Measurements from ENCODE around the gene GIMAP5. TPM values are rescaled to one million over a fixed set of nuclear protein-coding genes. Genes with fewer than 3 reads are reported as not detected.

GIMAP5 gene
- total and polyA plus RNA-seq, 10 donors = 34.0 to 183 (median 85.8) TPM

GRCh38 chr7:150731916-150732315, 5.3 kb upstream of the GIMAP5 start:
- no peak for DNase-seq
- TF ChIP-seq POLR2A (IDR thresholded peaks at IDR 0.05) (no peak), POLR2AphosphoS5 (IDR thresholded peaks at IDR 0.05) (no peak), CTCF (IDR thresholded peaks at IDR 0.05 in 8 of 11, conservative IDR thresholded peaks at IDR 0.05 in 3 of 11) (no peak)
- Histone ChIP-seq H3K27ac (peak overlapping the region in 7 of 8 donors; percentile 23 to 90 (median 47)), H3K9me3 (peaks cover 0 to 24% (median 17%) of the 10 kb centered on the region in 8 donors), H3K4me3 (no peak overlapping the region), H3K36me3 (no peaks in the 10 kb centered on the region), H3K27me3 (replicated peaks in 1 of 7) (no peaks in the 10 kb centered on the region), H3K4me1 (peaks cover 0 to 51% (median 13%) of the 10 kb centered on the region in 6 donors)
- intact Hi-C loops (cut with DNase I; ENCODE audit: low total_unique reads) = loop anchor here (10.0 kb wide), 1 partner anchor 47 kb away; the partner anchor contains the start of gene GIMAP2
- 60 to 85% (median 72%) methylated on average over 1 of the region's 1 CpG for WGBS, 5 donors

GRCh38 chr7:150732786-150733481, 4.3 kb upstream of the GIMAP5 start:
- intact Hi-C loops (cut with DNase I; ENCODE audit: low total_unique reads) = loop anchor here (10.0 kb wide), 1 partner anchor 48 kb away; the partner anchor contains the start of gene GIMAP2
- Histone ChIP-seq H3K4me3 (no peak overlapping the region), H3K4me1 (peaks cover 0 to 60% (median 19%) of the 10 kb centered on the region in 6 donors), H3K36me3 (no peaks in the 10 kb centered on the region), H3K27ac (peak overlapping the region in 6 of 8 donors; percentile 42 to 90 (median 66)), H3K27me3 (replicated peaks in 1 of 7) (no peaks in the 10 kb centered on the region), H3K9me3 (peaks cover 0 to 14% (median 11%) of the 10 kb centered on the region in 8 donors)
- 64 to 84% (median 79%) methylated on average over 5 of the region's 5 CpGs for WGBS, 5 donors
- no peak for TF ChIP-seq POLR2A (IDR thresholded peaks at IDR 0.05)
- TF ChIP-seq CTCF (IDR thresholded peaks at IDR 0.05 in 8 of 11, conservative IDR thresholded peaks at IDR 0.05 in 3 of 11) = no peak
- no peak for TF ChIP-seq POLR2AphosphoS5 (IDR thresholded peaks at IDR 0.05)
- DNase-seq = no peak

- no peak for TF ChIP-seq POLR2A (IDR thresholded peaks at IDR 0.05)
- no peak for TF ChIP-seq POLR2AphosphoS5 (IDR thresholded peaks at IDR 0.05)
- TF ChIP-seq CTCF (IDR thresholded peaks at IDR 0.05 in 8 of 11, conservative IDR thresholded peaks at IDR 0.05 in 3 of 11) = no peak
- Histone ChIP-seq H3K9me3 (peaks cover 0 to 7% (median 5%) of the 10 kb centered on the region in 8 donors), H3K36me3 (no peaks in the 10 kb centered on the region), H3K27ac (peak overlapping the region in 4 of 8 donors; percentile 47 to 90 (median 86)), H3K4me1 (peaks cover 0 to 66% (median 23%) of the 10 kb centered on the region in 6 donors), H3K27me3 (replicated peaks in 1 of 7) (no peaks in the 10 kb centered on the region), H3K4me3 (no peak overlapping the region)
- no peak for DNase-seq
- intact Hi-C loops (cut with DNase I; ENCODE audit: low total_unique reads) = loop anchor here (10.0 kb wide), 1 partner anchor 49 kb away; the partner anchor contains the start of gene GIMAP2
- 81 to 94% (median 91%) methylated on average over 5 of the region's 5 CpGs for WGBS, 5 donors
These were observed 3.6 kb upstream of the GIMAP5 start for GRCh38 chr7:150733482-150734095.

GRCh38 chr7:150734254-150734653, 3.0 kb upstream of the GIMAP5 start:
- DNase-seq = no peak
- peaks cover 0 to under 1% (median 0%) of the 10 kb centered on the region in 8 donors for H3K9me3 ChIP-seq
- H3K36me3 ChIP-seq = no peaks in the 10 kb centered on the region
- WGBS, 5 donors = 61 to 84% (median 78%) methylated on average over 3 of the region's 3 CpGs
- H3K4me1 ChIP-seq = peaks cover 0 to 71% (median 24%) of the 10 kb centered on the region in 6 donors
- no peaks in the 10 kb centered on the region for H3K27me3 ChIP-seq (replicated peaks in 1 of 7)
- H3K4me3 ChIP-seq = no peak overlapping the region
- peak overlapping the region in 5 of 8 donors; percentile 22 to 90 (median 84) for H3K27ac ChIP-seq
- no peak for TF ChIP-seq POLR2A (IDR thresholded peaks at IDR 0.05)
- no peak for TF ChIP-seq CTCF (IDR thresholded peaks at IDR 0.05 in 8 of 11, conservative IDR thresholded peaks at IDR 0.05 in 3 of 11)
- intact Hi-C loops (cut with DNase I; ENCODE audit: low total_unique reads) = loop anchor here (10.0 kb wide), 1 partner anchor 49 kb away; the partner anchor contains the start of gene GIMAP2
